GM18519 (cell line): Measurements from ENCODE around the gene RMC1.
A peak's percentile ranks its signal among the peaks of the same experiment; 100 is the strongest.
"Not testable (repeated sequence)": the region's sequence is repeated elsewhere in the genome, so short reads cannot be mapped to it uniquely, and the experiment has no call there.

Experiments
- ATAC-seq: cut with Tn5 transposase; IDR thresholded peaks from one replicate; pipeline ENCODE4 v1.9.1; 2021; ENCODE audit warnings: mild to moderate bottlenecking, moderate library complexity; ENCODE audit not compliant: unreplicated experiment, low FRiP score

Gene RMC1

GRCh38 chr18:23503038-23503962, at the start of gene RMC1:
TSS of gene RMC1 (plus strand) at chr18:23503511. CDS start at chr18:23503619, 108 bp downstream.
- ATAC-seq = peak; percentile 47

GRCh38 chr18:23453680-23454058, 49.6 kb upstream of the RMC1 start:
- no peak for ATAC-seq

DNA sequence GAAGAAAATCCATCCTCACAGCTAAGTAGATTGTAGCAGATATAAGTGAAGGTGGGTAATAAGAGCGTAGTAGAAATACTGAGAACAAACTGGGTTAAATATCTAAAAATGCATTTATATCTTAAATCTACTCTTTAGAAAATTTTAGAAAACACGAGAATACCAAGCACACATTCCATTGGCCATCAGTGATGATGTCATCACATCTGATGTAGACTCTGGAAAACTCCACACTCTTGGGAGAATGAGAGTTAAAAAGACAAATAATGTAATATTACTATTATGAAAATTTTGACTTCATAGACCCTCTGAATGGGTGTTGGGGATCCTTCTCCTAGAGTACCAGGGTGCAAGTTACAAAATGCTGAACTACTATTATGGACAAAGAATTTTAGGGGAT, 46.5 kb upstream of the RMC1 start:
- no peak for ATAC-seq

DNA sequence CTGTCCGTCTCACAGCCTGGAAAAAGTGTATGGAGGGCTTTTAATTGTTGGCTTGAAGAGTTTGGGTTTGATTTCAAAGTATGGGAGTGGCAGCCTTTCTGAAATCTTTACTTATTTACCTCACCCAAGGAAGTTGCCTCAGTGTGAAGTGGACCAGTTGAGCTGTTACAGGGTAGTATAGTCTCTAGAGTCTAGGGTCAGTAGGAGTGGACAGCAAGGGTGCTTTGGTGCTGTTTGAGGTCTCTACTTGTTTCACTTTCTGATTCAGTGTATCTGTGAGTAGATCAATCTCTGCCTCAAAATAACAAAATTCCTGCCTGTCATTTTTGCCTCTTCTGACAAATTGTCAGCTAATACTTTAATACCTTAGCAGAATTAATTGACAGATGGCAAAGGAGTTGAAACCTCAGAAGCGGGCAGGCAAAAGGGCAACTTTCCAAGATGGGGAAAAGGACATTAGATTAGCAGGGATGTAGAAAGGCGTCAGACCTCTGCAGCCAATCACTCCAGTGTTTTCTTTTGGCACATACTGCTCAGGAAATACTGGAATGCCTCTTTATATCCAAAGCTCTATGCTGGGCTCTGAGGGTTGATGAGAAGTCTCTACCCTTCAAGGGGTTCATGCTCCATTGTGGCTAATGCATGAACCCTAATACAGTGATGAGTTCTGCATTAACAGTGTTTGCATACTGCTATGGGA, 44.3 kb upstream of the RMC1 start:
- ATAC-seq = no peak

DNA sequence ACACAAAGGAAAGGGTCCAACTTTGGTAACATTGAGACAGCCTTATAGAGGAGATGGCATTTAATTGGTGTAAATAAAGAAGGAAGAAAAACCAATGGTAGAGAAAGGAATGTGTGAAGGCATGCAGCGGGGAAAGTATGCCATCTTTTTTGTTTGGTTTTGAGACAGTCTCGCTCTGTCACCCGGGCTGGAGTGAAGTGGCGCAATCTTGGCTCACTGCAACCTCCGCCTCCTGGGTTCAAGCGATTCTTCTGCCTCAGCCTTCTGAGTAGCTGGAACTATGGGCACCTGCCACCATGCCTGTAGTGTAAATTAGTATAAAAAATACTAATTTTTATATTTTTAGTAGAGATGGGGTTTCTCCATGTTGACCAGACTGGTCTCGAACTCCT, 43.8 kb upstream of the RMC1 start:
- ATAC-seq = no peak

- ATAC-seq = no peak
These were observed 42.7 kb upstream of the RMC1 start for GRCh38 chr18:23460285-23461273.

DNA sequence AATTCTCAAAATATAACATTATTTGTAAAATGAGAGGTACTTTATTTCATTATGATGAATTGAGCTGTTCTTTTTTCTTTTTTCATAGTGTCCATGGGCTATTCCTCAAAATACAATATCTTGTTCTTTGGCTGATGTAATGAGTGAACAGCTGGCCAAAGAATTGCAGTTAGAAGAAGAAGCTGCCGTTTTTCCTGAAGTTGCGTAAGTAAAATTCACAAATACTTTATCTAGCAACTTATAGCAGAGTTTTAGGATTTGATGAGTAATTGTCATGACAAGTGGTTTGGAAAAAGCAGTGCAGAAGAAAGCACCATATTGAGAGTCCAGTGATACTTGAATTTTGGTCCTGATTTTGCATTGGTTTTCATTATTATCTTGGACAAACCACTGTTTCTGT, 40.4 kb upstream of the RMC1 start:
- no peak for ATAC-seq

DNA sequence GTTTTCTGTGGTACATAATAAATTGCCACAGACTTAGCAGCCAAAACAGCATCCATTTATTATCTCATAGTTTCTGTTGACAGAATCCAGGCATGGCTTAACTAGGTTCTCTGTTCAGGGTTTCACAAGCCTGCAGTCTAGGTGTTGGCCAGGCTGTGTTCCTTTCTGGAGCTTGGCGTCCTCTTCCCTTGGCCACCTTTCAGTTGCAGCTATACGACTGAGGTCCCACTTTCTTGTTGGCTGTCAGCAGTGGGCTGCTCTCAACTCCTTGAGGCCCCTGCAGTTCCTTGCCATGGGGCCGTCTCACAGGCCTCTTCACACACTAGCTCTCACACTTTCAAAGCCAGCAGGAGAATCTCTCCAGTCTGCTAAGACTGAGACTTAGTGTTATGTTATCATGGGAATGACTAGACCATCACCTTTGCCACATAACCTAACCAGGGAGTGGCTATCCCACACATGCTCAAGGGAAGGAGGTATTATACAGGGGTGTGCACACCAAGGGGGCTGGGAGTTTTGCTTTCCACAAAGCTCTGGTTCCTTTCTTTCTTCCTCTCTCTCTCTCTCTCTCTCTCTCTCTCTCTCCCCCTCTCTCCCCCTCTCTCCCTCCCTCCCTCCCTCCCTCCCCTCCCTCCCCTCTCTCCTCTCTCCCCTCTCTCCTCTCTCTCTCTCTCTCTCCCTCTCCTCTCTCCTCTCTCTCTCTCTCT, 34.4 kb upstream of the RMC1 start:
- no peak for ATAC-seq

DNA sequence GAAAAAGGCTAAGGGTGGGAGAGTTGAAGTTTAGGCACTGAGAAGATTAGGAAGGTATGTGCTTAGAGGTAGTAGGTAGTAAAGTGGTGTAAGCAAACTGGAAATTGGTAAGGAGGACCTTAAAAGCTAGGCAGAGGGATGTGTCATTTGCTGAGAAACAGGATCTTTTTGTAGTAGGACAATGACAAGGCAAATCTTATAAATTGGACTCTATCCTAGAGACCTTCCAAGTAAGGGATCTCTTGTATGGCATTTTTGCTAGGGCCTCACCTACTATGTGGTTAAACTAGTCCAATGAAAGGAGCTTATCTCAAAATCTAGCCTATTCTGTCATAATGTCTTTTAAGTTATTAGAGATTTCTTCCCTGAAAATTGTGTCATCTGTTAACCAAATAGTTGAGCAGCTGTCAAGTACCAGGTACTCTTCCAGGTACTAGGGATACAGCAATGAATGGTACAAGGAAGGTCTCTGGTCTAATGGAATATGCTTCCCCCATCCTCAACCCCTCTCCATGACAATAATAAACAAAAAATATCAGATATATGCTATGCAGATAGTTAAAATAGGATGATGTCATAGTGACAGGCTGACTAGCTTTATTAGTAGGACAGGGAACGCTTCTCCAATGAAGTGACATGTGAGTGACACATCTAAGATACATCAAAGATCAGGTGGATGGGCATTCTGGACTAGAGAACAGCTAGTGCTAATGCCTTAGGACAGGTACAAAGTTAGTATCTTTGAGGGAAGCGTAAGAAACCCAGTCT, 32.5 kb upstream of the RMC1 start:
- ATAC-seq = no peak

DNA sequence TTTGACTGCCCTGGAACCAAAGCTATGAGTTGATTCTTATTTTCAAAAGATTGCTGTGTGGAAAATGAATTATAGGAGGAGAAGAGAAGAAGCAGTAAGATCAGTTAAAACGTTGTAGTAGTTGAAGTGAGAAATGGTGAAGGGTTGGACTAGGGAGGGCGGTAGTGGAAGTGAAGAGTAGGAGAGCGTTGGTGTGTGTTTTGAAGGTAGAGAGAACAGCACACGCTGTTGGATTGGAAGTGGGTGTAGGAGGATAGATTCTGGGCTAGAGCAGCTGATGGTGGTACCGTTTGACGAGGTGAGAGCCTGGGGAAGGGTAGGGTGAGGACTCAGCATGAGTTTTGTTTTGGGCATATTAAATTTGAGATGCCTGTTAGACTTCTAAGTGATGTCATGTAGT, 31.8 kb upstream of the RMC1 start:
- ATAC-seq = no peak

GRCh38 chr18:23479829-23480505, 23.3 kb upstream of the RMC1 start:
- ATAC-seq = no peak

GRCh38 chr18:23484561-23485182, 18.6 kb upstream of the RMC1 start:
- no peak for ATAC-seq

- ATAC-seq = no peak
These were observed 17.9 kb upstream of the RMC1 start for GRCh38 chr18:23485386-23485785.

GRCh38 chr18:23487738-23488570, 15.4 kb upstream of the RMC1 start:
- peak; percentile 60 for ATAC-seq

DNA sequence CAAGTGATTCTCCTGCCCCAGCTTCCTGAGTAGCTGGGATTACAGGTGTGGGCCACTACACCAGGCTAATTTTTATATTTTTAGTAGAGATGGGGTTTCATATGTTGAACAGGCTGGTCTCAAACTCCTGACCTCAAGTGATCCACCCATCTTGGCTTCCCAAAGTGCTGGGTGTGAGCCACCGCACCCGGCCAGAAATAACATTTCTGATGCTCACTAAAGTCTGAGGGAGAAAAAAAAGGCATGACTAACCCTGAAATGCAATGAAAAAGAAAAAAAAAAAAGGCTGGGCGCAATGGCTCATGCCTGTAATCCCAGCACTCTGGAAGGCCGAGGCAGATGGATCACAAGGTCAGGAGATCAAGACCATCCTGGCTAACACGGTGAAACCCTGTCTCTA, 13.7 kb upstream of the RMC1 start:
- ATAC-seq = not testable (repeated sequence)

GRCh38 chr18:23493654-23494053, 9.7 kb upstream of the RMC1 start:
- ATAC-seq = no peak

GRCh38 chr18:23494992-23495391, 8.3 kb upstream of the RMC1 start:
- no peak for ATAC-seq
